Astrocyte (in vitro differentiated cells and primary cell): ENCODE results near the gene HPN. TPM values are rescaled to one million over a fixed set of nuclear protein-coding genes. Genes with fewer than 3 reads are reported as not detected.
"Not testable (repeated sequence)": the region's sequence is repeated elsewhere in the genome, so short reads cannot be mapped to it uniquely, and the experiment has no call there.

Experiments used
- DNase-seq: peaks from one replicate; pipeline ENCODE4 v3.0.0-alpha.2; 2010; ENCODE audit warnings: low read depth
- FAIRE-seq: peaks from 2 replicates; lab custom pipeline; 2011; peaks lifted over from hg19 to GRCh38; lab: Jason Lieb, UNC
- H2AFZ ChIP-seq: 2 replicates; pipeline ENCODE4 v1.6.0; 2012; ENCODE audit warnings: low read depth, low read length, inconsistent platforms
- H3K27ac ChIP-seq: 2 replicates; pipeline ENCODE4 v1.5.1; 2011; ENCODE audit warnings: low read depth, low read length, inconsistent platforms
- H3K27me3 ChIP-seq: 2 replicates; pipeline ENCODE4 v1.6.0; 2011; ENCODE audit warnings: low read length, inconsistent platforms; ENCODE audit not compliant: insufficient read depth
- H3K36me3 ChIP-seq: 2 replicates; pipeline ENCODE4 v1.5.1; 2011; ENCODE audit warnings: low read length, inconsistent platforms; ENCODE audit not compliant: insufficient read depth
- H3K4me1 ChIP-seq: 2 replicates; pipeline ENCODE4 v1.5.1; 2011; ENCODE audit warnings: low read length, inconsistent platforms; ENCODE audit not compliant: insufficient read depth
- H3K4me2 ChIP-seq: 2 replicates; pipeline ENCODE4 v1.6.0; 2012; ENCODE audit warnings: low read length, inconsistent platforms
- H3K4me3 ChIP-seq: 2 replicates; pipeline ENCODE4 v1.5.1; 2011; ENCODE audit warnings: low read depth, mild to moderate bottlenecking, low read length, inconsistent platforms; ENCODE audit not compliant: insufficient read depth
- H3K79me2 ChIP-seq: 2 replicates; pipeline ENCODE4 v1.6.0; 2012; ENCODE audit warnings: mild to moderate bottlenecking, low read length, inconsistent platforms; ENCODE audit not compliant: insufficient read depth
- H3K9ac ChIP-seq: 2 replicates; pipeline ENCODE4 v1.6.0; 2012; ENCODE audit warnings: mild to moderate bottlenecking, low read length, inconsistent platforms
- H3K9me3 ChIP-seq: 2 replicates; pipeline ENCODE4 v1.5.1; 2012; ENCODE audit warnings: low read depth, mild to moderate bottlenecking, low read length, inconsistent platforms; ENCODE audit not compliant: insufficient read depth
- H4K20me1 ChIP-seq: 2 replicates; pipeline ENCODE4 v1.6.0; 2012; ENCODE audit warnings: low read length, inconsistent platforms; ENCODE audit not compliant: insufficient read depth
- H3K27ac Mint-ChIP-seq: one replicate; pipeline ENCODE4 v1.8.0; 2021; ENCODE audit warnings: mild to moderate bottlenecking, mixed read lengths; ENCODE audit not compliant: unreplicated experiment
- H3K27me3 Mint-ChIP-seq: one replicate; pipeline ENCODE4 v1.8.0; 2021; ENCODE audit warnings: low read depth, mixed read lengths; ENCODE audit not compliant: unreplicated experiment
- H3K36me3 Mint-ChIP-seq: one replicate; pipeline ENCODE4 v1.8.0; 2021; ENCODE audit warnings: low read depth, mixed read lengths; ENCODE audit not compliant: unreplicated experiment
- H3K4me1 Mint-ChIP-seq: one replicate; pipeline ENCODE4 v1.8.0; 2021; ENCODE audit warnings: low read depth, mixed read lengths; ENCODE audit not compliant: unreplicated experiment
- H3K4me3 Mint-ChIP-seq: one replicate; pipeline ENCODE4 v1.8.0; 2021; ENCODE audit warnings: mild to moderate bottlenecking, moderate library complexity, mixed read lengths; ENCODE audit not compliant: unreplicated experiment
- H3K9me3 Mint-ChIP-seq: one replicate; pipeline ENCODE4 v1.8.0; 2021; ENCODE audit warnings: mild to moderate bottlenecking, mixed read lengths; ENCODE audit not compliant: unreplicated experiment
- CTCF ChIP-seq: IDR thresholded peaks from 2 replicates; pipeline ENCODE4 v1.5.1; 2011; ENCODE audit warnings: low read depth, mild to moderate bottlenecking, inconsistent platforms, low read length, moderate library complexity; ENCODE audit not compliant: insufficient read depth
- EZH2 ChIP-seq: IDR thresholded peaks from 2 replicates; pipeline ENCODE4 v1.6.1; 2012; ENCODE audit warnings: mild to moderate bottlenecking, low read length, inconsistent platforms; ENCODE audit not compliant: insufficient read depth
- total RNA-seq: library from RNA; stranded (reverse); gene quantifications from 2 replicates; pipeline ENCODE4 v1.2.1, GENCODE V29; 2021

Gene HPN
- total RNA-seq, 1 donor from 2014 or later: 0.73 TPM

GRCh38 chr19:35013041-35013819, 28.3 kb upstream of the HPN start:
- H3K4me3 ChIP-seq: no peak overlapping the region
- no peak overlapping the region for H3K27ac ChIP-seq
- H3K4me1 ChIP-seq: no peaks in the 10 kb centered on the region
- peaks cover 14% of the 10 kb centered on the region for H3K36me3 ChIP-seq
- H3K9ac ChIP-seq: no peak overlapping the region
- TF ChIP-seq EZH2 (no peak), CTCF (peak; percentile 63)
- Mint-ChIP-seq H3K4me3 (no peak overlapping the region), H3K27me3 (no peaks in the 10 kb centered on the region), H3K36me3 (peaks cover 33% of the 10 kb centered on the region), H3K9me3 (peaks cover 3% of the 10 kb centered on the region), H3K4me1 (no peaks in the 10 kb centered on the region), H3K27ac (no peak overlapping the region)
- no peak for FAIRE-seq
- H4K20me1 ChIP-seq: peaks cover 31% of the 10 kb centered on the region
- H3K79me2 ChIP-seq: peaks cover 3% of the 10 kb centered on the region
- no peak overlapping the region for H3K4me2 ChIP-seq
- no peak overlapping the region for H2AFZ ChIP-seq
- no peaks in the 10 kb centered on the region for H3K27me3 ChIP-seq
- H3K9me3 ChIP-seq: peaks cover 2% of the 10 kb centered on the region
- peak; percentile 19 for DNase-seq

GRCh38 chr19:35013820-35014754, 27.4 kb upstream of the HPN start:
- Mint-ChIP-seq H3K27ac (no peak overlapping the region), H3K27me3 (no peaks in the 10 kb centered on the region), H3K36me3 (peaks cover 34% of the 10 kb centered on the region), H3K9me3 (peaks cover 3% of the 10 kb centered on the region), H3K4me1 (no peaks in the 10 kb centered on the region), H3K4me3 (no peak overlapping the region)
- Histone ChIP-seq H3K9ac (no peak overlapping the region), H3K27ac (no peak overlapping the region), H3K79me2 (no peaks in the 10 kb centered on the region), H4K20me1 (peaks cover 32% of the 10 kb centered on the region), H3K27me3 (no peaks in the 10 kb centered on the region), H3K4me3 (no peak overlapping the region), H3K36me3 (peaks cover 14% of the 10 kb centered on the region), H2AFZ (no peak overlapping the region), H3K9me3 (peaks cover 2% of the 10 kb centered on the region), H3K4me2 (no peak overlapping the region), H3K4me1 (no peaks in the 10 kb centered on the region)
- FAIRE-seq: no peak
- no peak for TF ChIP-seq CTCF
- no peak for TF ChIP-seq EZH2
- no peak for DNase-seq

- H3K27me3 ChIP-seq, FAIRE-seq, DNase-seq, H3K9me3 Mint-ChIP-seq, H3K4me3 ChIP-seq, H3K27me3 Mint-ChIP-seq, H3K4me3 Mint-ChIP-seq, H2AFZ ChIP-seq, H3K4me1 Mint-ChIP-seq, H3K9me3 ChIP-seq, H3K79me2 ChIP-seq, H3K27ac ChIP-seq, H3K4me2 ChIP-seq, H3K27ac Mint-ChIP-seq, H3K9ac ChIP-seq, H3K4me1 ChIP-seq: not testable (repeated sequence)
- Histone ChIP-seq H3K36me3 (peaks cover 14% of the 10 kb centered on the region), H4K20me1 (peaks cover 27% of the 10 kb centered on the region)
- peaks cover 34% of the 10 kb centered on the region for H3K36me3 Mint-ChIP-seq
These were observed 26.7 kb upstream of the HPN start for GRCh38 chr19:35014774-35015173.
